ENCODE data around the gene SMIM45.
"Not testable (repeated sequence)": the region's sequence is repeated elsewhere in the genome, so short reads cannot be mapped to it uniquely, and the experiment has no call there.

SMIM45 gene

DNA sequence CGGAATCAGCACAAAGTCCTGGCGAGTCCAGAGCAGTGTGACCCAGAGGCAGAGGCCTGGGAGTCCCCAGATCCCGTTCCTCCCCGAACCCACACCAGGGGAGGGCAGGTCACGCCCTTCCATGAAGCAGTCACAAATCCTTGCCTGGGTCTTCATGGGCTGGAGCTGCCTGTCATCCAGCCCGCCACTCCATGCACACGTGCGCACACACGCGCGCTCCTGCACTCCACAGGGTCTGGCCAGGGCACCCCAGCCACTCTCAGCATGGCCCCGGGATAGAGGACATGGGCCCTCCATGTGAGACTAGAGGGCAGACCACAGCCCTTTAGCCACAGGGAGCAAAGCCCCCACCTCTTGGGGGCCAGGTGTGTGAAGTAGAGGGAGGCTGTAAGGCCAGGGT is 19.6 kb upstream of the SMIM45 start:
- no peak for DNase-seq (ENCODE audit: low read depth, low spot score)

DNA sequence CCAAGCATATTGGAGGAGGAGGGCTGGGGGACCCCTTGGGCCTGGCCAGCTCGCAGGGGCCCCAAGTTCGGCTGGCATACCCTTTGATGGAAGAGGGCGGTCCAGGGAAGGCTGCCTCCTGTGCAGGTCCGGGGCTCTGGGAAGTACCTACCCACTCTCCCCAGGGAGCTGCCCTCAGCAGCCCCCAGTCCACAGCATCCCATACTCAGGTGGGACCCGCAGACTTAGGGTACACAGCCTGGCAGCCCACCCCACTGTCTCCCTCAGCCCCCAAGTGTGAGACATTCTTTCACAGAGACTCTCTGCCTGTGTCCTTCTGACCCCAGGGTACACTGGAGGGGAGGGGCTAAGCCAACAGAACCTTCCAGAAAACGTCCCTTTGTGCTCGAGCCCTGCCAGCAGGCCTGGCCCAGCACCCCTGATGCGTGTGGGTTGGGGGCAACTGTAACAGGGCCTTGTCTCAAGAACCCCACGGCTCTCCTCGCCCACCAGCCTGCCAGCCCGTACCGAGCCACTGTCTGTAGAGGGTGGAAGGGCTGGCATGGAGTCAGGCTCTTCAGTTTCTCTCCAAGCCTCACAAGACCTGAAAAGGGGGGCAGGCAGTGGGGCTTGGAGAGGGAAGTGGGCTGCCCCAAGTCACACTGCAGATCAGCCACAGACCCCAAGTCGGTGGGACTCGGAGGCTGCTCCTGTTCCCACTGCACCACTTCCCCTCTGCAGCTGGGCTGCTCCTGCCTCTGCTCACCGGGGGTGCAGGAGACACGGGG is 18.4 kb upstream of the SMIM45 start:
- DNase-seq (ENCODE audit: low read depth, low spot score) = peak; percentile 76
- no peak overlapping the region for H3K4me3 ChIP-seq (ENCODE audit: low read length)

More for the DNA sequence above, 19.6 kb upstream of the SMIM45 start:
- no peak overlapping the region for H3K4me3 ChIP-seq (ENCODE audit: low read length)

- no peak overlapping the region for H3K4me3 ChIP-seq (ENCODE audit: low read length)
- no peak for DNase-seq (ENCODE audit: low read depth, low spot score)
Measured at GRCh38 chr22:41934284-41935014, 17.5 kb upstream of the SMIM45 start.

DNA sequence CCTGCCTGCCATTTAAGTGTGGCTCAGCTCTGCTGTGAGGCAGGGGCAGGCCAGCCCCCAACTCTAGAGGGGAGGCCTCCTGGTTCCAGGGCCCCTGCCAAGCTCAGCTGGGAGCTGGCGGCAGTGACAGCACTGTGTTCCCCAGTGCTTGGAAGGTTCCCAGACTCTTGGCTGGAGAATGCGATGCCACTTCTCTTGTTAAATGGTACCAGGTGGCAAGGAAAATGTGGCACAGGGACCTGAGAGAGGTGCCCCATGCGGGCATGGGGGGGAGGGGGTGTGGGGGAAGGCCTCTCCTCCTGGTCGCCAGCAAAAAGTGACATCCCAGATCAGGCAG is 17.0 kb upstream of the SMIM45 start:
- no peak for DNase-seq (ENCODE audit: low read depth, low spot score)
- no peak overlapping the region for H3K4me3 ChIP-seq (ENCODE audit: low read length)

- no peak for DNase-seq (ENCODE audit: low read depth, low spot score)
- no peak overlapping the region for H3K4me3 ChIP-seq (ENCODE audit: low read length)
Measured at GRCh38 chr22:41935509-41935908, 16.4 kb upstream of the SMIM45 start.

DNA sequence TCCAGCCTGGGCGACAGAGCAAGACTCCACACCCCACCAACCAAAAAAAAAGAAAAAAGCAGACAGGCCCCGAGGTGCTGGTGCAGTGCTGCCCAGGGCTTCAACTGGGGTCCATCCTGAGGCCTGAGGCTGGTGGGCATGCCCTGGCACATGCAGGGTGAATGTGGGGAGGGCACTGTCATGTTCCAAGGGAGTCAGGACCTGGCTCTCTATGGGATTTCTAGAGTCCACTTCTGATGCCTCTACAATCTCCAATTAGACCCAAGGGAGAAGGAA is 15.1 kb upstream of the SMIM45 start:
- H3K4me3 ChIP-seq (ENCODE audit: low read length) = no peak overlapping the region

DNA sequence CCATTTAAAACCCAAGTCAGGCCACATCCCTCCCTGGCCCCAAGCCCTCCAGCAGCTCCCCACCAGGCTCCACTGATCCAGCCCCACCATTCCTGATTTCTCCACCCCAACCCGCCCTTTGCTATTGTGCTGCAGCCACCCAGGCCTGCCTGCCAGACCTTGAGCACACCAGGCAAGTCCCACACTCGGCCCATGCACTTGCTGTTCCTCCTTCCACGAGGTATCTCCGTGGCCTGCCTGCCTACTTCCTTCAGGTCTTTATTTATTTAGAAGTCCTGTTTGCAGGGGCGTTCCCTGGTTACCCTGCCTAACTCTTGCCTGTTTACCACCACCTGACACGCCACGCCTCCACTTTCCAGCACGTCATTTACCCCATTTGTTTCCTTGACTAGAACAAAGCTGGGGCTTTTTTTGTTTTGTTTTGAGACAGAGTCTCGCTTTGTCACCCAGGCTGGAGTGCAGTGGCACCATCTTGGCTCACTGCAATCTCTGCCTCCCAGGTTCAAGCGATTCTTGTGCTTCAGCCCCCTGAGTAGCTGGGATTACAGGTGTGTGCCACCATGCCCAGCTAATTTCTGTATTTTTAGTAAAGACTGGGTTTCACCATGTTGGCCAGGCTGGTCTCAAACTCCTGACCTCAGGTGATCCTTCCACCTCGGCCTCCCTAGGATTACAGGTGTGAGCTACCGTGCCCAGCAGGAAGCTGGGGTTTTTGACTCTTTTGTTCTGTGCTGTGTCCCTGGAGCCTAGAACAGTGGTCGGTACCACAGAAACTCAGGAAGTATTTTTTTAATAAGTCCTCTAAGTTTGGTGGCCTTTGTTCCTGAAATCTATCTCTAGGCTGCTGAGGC is 11.7 kb upstream of the SMIM45 start:
- no peak for DNase-seq (ENCODE audit: low read depth, low spot score)
- H3K4me3 ChIP-seq (ENCODE audit: low read length) = no peak overlapping the region

More for the DNA sequence above, 15.1 kb upstream of the SMIM45 start:
- no peak for DNase-seq (ENCODE audit: low read depth, low spot score)

- peak; percentile 72 for DNase-seq (ENCODE audit: low read depth, low spot score)
- no peak overlapping the region for H3K4me3 ChIP-seq (ENCODE audit: low read length)
Measured at GRCh38 chr22:41940832-41941765, 10.9 kb upstream of the SMIM45 start.

- no peak overlapping the region for H3K4me3 ChIP-seq (ENCODE audit: low read length)
- DNase-seq (ENCODE audit: low read depth, low spot score) = no peak
Measured at GRCh38 chr22:41943661-41944209, 8.2 kb upstream of the SMIM45 start.

DNA sequence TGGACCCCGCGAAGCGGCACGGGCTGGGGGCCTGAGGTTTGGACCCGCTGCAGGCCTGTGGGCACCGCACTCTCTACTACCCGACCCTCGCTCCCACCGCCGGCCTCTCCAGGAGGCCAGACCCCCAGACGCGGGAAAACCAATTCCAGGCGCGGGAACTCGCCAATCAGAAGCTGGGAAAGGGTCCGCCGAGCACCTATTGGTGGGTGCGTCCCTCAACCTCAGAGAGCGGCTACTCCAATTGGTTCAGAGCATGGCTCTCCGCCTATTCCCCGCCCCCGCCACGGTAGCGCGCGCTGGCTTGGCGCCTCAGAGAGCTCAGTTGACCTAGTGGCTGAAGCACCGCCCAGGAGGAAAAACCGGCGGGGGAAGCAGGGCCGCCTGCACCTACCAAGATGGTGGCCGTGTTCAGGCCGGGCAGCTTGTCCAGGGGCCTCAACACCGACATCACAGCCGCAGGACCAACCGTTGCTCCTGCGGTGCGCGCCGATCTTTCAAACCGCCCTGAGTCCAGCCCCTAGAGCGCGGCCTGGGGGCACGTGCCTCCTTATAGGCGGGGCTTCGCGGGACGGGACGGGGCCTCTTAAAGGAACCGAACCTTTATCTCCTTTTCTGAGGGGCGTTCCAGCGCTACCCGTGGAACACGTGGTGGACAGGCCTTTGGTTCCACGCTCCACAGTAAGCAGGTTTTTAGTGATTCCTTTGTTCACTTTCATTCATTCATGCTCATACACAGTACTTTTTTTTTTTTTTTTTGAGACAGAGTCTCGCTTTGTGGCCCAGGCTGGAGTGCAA is 5.1 kb upstream of the SMIM45 start, which contains the start of gene CENPM:
Gene CENPM, minus strand, starts transcription at position 524 of the 795 bp plus-strand sequence. Its CDS starts 76 bp downstream, at position 448.
- H3K4me3 ChIP-seq (ENCODE audit: low read length) = peak within 1 kb of the TSS; percentile 98
- peak; percentile 92 for DNase-seq (ENCODE audit: low read depth, low spot score)

DNA sequence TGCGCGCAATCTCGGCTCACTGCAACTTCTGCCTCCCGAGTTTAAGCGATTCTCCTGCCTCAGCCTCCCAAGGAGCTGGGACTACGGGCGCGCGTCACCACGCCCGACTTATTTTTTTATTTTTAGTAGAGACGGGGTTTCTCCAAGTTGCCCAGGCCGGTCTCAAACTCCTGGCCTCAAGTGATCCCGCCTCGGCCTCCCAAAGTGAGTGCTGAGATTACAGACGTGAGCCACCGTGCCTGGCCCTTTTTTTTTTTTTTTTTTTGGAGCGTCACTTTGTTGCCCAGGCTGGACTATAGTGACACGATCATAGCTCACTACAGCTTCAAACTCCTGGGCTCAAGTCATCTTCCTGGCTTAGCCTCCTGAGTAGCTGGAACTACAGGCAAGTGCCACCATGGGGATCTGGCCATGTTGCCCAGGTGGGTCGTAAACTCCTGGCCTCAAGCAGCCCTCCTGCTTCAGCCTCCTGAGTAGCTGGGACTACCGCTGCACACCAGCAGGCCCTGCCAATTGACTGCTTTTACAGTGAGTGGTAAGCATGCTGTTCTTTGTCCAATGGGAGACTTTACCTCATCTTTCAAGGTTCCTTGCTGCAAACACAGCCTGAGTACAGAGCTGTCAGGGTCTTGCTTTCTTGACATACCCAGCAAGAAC is 4.4 kb upstream of the SMIM45 start:
- DNase-seq (ENCODE audit: low read depth, low spot score) = no peak
- H3K4me3 ChIP-seq (ENCODE audit: low read length) = peak overlapping the region; percentile 98

GRCh38 chr22:41948142-41948541 is 3.8 kb upstream of the SMIM45 start:
- no peak for DNase-seq (ENCODE audit: low read depth, low spot score)
- peak overlapping the region; percentile 98 for H3K4me3 ChIP-seq (ENCODE audit: low read length)

DNA sequence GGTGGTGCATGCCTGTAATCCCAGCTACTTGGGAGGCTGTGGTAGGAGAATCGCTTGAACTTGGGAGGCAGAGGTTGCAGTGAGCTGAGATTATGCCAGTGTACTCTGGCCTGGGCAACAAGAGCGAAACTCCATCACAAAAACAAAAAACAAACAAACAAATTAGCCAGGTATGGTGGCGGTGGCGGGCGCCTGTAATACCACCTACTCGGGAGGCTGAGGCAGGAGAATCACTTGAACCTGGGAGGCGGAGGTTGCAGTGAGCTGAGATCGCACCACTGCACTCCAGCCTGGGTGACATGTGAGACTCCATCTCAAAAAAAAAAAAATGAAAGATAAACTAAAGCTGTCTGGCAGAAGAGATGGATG is 3.0 kb upstream of the SMIM45 start:
- H3K4me3 ChIP-seq (ENCODE audit: low read length); DNase-seq (ENCODE audit: low read depth, low spot score): not testable (repeated sequence)

- no peak overlapping the region for H3K4me3 ChIP-seq (ENCODE audit: low read length)
Measured at GRCh38 chr22:41949297-41949965, 2.5 kb upstream of the SMIM45 start.

DNA sequence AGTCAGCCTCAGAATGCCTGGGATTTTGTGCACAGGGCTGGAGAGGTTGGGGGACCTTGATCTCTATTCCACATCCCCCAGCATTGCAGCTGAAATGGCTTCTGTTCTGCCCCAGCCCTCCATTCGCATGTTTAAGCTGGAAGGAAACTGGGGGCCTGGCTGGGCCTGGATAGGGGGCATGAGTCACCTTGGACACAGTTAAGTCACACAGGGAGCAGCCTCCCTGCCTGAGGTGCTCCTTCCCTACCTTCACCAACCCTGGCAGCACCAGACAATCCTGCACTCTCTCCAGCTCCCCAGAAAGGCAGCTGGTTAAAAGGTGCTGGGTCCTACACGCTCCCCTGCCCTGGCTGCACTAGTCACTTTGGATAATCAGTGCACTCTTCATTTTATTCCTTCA is 763 bp downstream of the SMIM45 start:
- no peak for DNase-seq (ENCODE audit: low read depth, low spot score)

More at GRCh38 chr22:41949297-41949965, 2.5 kb upstream of the SMIM45 start:
- DNase-seq (ENCODE audit: low read depth, low spot score) = no peak

DNA sequence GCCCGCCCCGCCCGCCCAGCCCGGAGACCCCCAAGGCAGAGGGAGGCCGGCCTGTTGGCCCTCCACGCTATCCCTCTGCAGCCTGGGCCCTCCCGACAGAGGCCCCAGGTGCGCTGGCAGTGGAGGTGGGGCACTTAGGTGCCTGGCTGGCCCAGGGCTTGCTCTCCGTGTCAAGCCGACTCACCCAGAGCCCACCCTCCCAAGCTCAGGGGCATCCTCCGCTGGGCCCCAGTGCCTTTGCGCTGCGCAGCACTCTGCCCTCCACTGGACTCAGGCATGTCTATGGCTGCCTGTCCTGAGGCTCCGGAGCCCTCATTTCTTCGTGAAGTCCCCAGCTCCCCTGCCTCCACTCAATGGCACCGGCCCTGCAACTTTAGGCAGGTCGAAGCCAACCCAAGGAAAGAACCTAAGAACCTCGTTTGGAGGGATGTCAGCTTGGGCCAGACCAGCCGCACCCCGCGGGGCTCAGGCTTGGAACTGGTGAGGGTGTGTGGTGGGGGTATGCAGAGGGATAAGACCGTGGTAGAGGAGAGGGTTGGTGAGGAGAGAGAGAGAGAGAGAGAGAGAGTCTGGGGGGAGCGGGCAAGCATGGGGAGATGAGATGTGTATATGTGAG is 6.1 kb downstream of the SMIM45 start:
- no peak for DNase-seq (ENCODE audit: low read depth, low spot score)
- peak overlapping the region; percentile 27 for H3K4me3 ChIP-seq (ENCODE audit: low read length)

More for the DNA sequence above, 763 bp downstream of the SMIM45 start:
- H3K4me3 ChIP-seq (ENCODE audit: low read length) = no peak overlapping the region

Measured in Jurkat, Clone E6-1 (cell line).